ENCODE data around the gene PRTN3.

DNA sequence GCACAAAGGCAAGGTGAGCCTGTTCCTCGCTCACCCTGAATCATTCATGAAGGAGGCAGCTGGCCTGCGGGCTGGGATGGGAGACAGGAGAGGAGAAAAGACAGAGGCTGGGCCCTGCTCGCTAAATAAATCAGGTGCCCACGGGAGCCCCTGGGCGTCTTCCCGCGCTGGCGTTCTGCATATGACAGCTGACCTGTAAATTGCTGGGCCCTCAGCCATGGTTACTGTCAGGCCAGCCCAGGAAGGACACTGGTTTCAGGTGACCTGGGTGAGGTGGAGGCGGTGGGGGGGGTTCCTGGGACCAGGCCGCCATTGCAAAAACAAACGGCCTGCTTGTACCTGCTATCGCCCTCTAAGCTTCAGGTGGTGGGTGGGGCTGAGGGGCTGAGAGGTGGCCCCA, 47.0 kb upstream of the PRTN3 start:
- TF ChIP-seq POLR2A (IDR thresholded peaks at IDR 0.05; ENCODE audit: low read length) (no peak), GATA1 (IDR thresholded peaks at IDR 0.05; ENCODE audit: low read depth, low read length) (no peak)

Data from erythroblast (primary cell).